HUDEP-2 (cell line): ENCODE results near the gene KRT6A.

Experiments used
- DNase-seq, 76 experiments: peaks; one replicate each; lab custom pipeline; 2025; ENCODE audit not compliant: unreplicated experiment in 76 of 76; lab: John Stamatoyannopoulos, UW

Gene KRT6A

DNA sequence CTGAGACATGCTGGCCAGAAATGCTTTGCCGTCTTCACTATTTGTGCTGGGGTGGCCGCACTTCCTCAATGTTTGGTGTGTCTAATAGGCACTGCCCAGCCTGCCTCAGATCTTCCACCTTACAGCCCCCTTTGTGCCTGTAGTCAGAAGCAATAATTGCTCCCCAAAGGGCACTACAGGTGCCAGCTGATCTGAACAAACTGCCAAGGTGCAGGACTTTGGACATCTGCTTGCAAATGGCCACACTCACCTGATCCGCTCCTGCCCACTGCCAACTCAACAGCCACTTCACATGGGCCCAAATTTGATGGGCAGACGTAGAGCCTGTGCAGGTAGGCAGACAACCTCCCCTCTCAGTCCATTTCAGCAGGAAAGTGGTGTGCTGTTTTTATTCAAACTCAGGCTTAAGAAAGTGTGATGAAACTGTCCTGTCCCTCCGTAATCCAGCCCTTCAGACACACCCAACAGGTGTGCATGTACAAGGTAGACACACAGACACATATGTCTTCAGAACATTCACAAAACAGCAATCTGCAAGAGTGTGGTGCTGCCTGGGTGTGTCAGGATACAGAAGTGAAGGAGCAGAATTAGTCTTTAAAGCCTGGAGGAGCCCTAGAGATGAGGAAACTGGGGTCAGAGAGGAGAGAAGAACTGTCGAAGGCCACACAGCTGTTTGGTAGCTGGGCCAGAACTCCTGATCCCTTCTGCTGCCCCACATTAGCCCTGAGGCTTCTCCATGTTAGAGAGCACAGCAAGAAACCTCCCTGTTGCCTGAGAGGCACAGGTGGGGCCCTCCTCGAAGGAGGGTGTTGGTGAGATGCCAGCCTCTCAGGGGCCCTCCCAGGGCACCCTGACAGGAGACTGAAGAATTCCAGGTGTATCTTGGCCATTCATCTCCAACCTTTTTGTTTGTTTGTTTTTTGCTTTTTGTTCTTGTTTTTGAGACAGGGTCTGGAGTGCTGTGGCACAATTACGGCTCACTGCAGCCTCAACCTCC is 54.5 kb downstream of the KRT6A start:
- DNase-seq = no peak

- DNase-seq = no peak
These were observed 55.5 kb downstream of the KRT6A start for GRCh38 chr12:52437508-52437907.
